ENCODE data around the gene TEX35.

Gene TEX35

DNA sequence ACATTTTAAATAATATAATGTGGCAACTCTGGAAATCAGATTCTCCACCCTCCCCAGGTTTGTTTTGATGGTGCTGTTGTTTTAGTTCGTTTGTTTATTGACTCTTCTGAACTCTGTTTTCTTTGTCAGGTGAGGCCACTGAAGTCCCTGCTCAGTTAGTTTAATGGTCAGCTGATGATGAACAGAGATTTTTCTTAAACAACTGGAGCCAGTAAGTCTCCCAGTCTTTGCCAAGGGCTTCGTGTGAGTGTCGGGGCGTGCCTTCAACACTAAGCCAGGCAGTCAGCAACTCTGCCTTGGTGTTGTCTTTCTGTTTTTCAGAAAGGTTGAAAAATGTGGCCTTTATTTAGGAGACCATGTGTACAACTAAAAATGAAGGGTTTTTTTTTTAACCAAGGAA, 58.9 kb downstream of the TEX35 start:
- no peaks in the 10 kb centered on the region for H3K9me3 ChIP-seq (ENCODE audit: severe bottlenecking)
- H3K4me3 ChIP-seq (ENCODE audit: low read depth, low read length): no peak overlapping the region
- no peak overlapping the region for H3K27ac ChIP-seq
- no peaks in the 10 kb centered on the region for H3K36me3 ChIP-seq
- no peak for DNase-seq
- TF ChIP-seq, protein P1, sequence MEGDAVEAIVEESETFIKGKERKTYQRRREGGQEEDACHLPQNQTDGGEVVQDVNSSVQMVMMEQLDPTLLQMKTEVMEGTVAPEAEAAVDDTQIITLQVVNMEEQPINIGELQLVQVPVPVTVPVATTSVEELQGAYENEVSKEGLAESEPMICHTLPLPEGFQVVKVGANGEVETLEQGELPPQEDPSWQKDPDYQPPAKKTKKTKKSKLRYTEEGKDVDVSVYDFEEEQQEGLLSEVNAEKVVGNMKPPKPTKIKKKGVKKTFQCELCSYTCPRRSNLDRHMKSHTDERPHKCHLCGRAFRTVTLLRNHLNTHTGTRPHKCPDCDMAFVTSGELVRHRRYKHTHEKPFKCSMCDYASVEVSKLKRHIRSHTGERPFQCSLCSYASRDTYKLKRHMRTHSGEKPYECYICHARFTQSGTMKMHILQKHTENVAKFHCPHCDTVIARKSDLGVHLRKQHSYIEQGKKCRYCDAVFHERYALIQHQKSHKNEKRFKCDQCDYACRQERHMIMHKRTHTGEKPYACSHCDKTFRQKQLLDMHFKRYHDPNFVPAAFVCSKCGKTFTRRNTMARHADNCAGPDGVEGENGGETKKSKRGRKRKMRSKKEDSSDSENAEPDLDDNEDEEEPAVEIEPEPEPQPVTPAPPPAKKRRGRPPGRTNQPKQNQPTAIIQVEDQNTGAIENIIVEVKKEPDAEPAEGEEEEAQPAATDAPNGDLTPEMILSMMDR (IDR thresholded peaks at IDR 0.05; ENCODE audit: low read depth, low read length): no peak
- no peaks in the 10 kb centered on the region for H3K27me3 ChIP-seq (ENCODE audit: insufficient read depth, low read depth, severe bottlenecking)

Data from WERI-Rb-1 (cell line).